Calu3 (cell line): ENCODE results near the gene GLIS1. TPM values are rescaled to one million over a fixed set of nuclear protein-coding genes. Genes with fewer than 3 reads are reported as not detected.

Experiments
- BruUV-seq: library from RNA; stranded (reverse); fragments of 400-500 nt; replicated peaks from 2 replicates; lab custom pipeline; 2021; lab: Mats Ljungman, UMichigan
- CTCF ChIA-PET: fragments of 300-600 bp; sonication (Branson Sonifier 250); formaldehyde crosslinking; loops from one replicate; lab custom pipeline; 2022; ENCODE audit warnings: antibody characterized with exemption; lab: Charles Lee
- DNase-seq: peaks from one replicate; pipeline ENCODE4 v3.0.0; 2022
- H3K27ac Mint-ChIP-seq: one replicate; pipeline ENCODE4 v1.8.0; 2022; ENCODE audit warnings: mixed read lengths; ENCODE audit not compliant: unreplicated experiment
- H3K27me3 Mint-ChIP-seq: one replicate; pipeline ENCODE4 v1.8.0; 2022; ENCODE audit warnings: mixed read lengths; ENCODE audit not compliant: unreplicated experiment
- H3K36me3 Mint-ChIP-seq: one replicate; pipeline ENCODE4 v1.8.0; 2022; ENCODE audit warnings: mild to moderate bottlenecking, moderate library complexity, mixed read lengths; ENCODE audit not compliant: insufficient read depth, unreplicated experiment
- H3K4me1 Mint-ChIP-seq: one replicate; pipeline ENCODE4 v1.8.0; 2022; ENCODE audit warnings: mild to moderate bottlenecking, low read depth, mixed read lengths; ENCODE audit not compliant: unreplicated experiment
- H3K4me3 Mint-ChIP-seq: one replicate; pipeline ENCODE4 v1.8.0; 2022; ENCODE audit warnings: mild to moderate bottlenecking, low read depth, moderate library complexity, mixed read lengths; ENCODE audit not compliant: unreplicated experiment
- H3K9me3 Mint-ChIP-seq: one replicate; pipeline ENCODE4 v1.8.0; 2022; ENCODE audit warnings: low read depth, mixed read lengths; ENCODE audit not compliant: unreplicated experiment
- intact Hi-C: fragments of 100-400 bp; cut with micrococcal nuclease; formaldehyde crosslinking; loops from one replicate; pipeline ENCODE4 v1.10.0; 2022; ENCODE audit not compliant: unreplicated experiment
- total RNA-seq: library from RNA; stranded (reverse); gene quantifications from 2 replicates; pipeline ENCODE4 v1.2.3, GENCODE V29; 2022
- TF ChIP-seq, protein P1 (sequence below): fragments of 200-600 bp; IDR thresholded peaks from one replicate; pipeline ENCODE4 v1.8.0; 2022; ENCODE audit warnings: antibody characterized with exemption; ENCODE audit not compliant: unreplicated experiment

GLIS1 gene
- total RNA-seq, 1 experiment from 2014 or later: not detected

GRCh38 chr1:53562981-53563379 lies 176.0 kb downstream of the GLIS1 start:
- peaks cover 93% of the 10 kb centered on the region for H3K27me3 Mint-ChIP-seq
- CTCF ChIA-PET: no interaction called here
- no peaks in the 10 kb centered on the region for H3K36me3 Mint-ChIP-seq
- H3K4me1 Mint-ChIP-seq: no peaks in the 10 kb centered on the region
- no peak overlapping the region for H3K27ac Mint-ChIP-seq
- no peak overlapping the region for H3K4me3 Mint-ChIP-seq
- TF ChIP-seq, protein P1, sequence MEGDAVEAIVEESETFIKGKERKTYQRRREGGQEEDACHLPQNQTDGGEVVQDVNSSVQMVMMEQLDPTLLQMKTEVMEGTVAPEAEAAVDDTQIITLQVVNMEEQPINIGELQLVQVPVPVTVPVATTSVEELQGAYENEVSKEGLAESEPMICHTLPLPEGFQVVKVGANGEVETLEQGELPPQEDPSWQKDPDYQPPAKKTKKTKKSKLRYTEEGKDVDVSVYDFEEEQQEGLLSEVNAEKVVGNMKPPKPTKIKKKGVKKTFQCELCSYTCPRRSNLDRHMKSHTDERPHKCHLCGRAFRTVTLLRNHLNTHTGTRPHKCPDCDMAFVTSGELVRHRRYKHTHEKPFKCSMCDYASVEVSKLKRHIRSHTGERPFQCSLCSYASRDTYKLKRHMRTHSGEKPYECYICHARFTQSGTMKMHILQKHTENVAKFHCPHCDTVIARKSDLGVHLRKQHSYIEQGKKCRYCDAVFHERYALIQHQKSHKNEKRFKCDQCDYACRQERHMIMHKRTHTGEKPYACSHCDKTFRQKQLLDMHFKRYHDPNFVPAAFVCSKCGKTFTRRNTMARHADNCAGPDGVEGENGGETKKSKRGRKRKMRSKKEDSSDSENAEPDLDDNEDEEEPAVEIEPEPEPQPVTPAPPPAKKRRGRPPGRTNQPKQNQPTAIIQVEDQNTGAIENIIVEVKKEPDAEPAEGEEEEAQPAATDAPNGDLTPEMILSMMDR: no peak
- intact Hi-C loops: no loop called here
- no TSS peak for BruUV-seq
- peaks cover 3% of the 10 kb centered on the region for H3K9me3 Mint-ChIP-seq
- DNase-seq: no peak

DNA sequence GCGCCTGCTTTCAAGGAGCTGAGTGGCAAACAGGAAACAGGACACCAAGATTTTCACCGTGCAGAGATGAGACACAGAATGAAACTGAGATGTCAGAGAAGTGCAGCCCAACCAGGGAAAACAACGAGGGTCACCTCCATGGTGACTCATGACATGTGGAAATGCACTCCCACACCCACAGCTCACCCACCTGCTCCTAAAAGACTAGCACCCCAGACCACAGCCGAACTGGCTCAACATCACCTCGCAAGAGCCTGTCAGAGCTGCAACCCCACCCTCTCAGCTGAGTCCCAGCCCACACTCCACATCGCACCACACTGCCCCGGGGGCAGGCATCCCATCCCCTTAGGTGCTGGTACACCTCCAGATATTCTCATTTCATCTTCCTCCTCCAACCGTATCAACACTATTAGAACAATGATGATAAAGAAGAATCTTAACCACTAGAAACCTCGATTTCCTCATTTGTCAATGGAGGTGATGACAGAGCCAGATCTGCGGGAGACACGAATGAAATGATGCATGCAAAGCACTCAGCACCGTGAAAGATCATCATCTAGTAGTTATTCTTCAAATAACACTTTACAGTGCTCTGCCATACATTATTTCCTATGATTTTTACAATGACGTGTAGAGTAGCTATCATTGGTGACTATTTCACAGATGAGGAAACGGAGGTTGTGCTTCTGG lies 176.5 kb downstream of the GLIS1 start:
- H3K4me1 Mint-ChIP-seq: no peaks in the 10 kb centered on the region
- peaks cover 93% of the 10 kb centered on the region for H3K27me3 Mint-ChIP-seq
- no TSS peak for BruUV-seq
- H3K36me3 Mint-ChIP-seq: no peaks in the 10 kb centered on the region
- H3K27ac Mint-ChIP-seq: no peak overlapping the region
- intact Hi-C loops: no loop called here
- DNase-seq: no peak
- TF ChIP-seq, protein P1: no peak
- CTCF ChIA-PET: no interaction called here
- peaks cover 3% of the 10 kb centered on the region for H3K9me3 Mint-ChIP-seq
- no peak overlapping the region for H3K4me3 Mint-ChIP-seq

DNA sequence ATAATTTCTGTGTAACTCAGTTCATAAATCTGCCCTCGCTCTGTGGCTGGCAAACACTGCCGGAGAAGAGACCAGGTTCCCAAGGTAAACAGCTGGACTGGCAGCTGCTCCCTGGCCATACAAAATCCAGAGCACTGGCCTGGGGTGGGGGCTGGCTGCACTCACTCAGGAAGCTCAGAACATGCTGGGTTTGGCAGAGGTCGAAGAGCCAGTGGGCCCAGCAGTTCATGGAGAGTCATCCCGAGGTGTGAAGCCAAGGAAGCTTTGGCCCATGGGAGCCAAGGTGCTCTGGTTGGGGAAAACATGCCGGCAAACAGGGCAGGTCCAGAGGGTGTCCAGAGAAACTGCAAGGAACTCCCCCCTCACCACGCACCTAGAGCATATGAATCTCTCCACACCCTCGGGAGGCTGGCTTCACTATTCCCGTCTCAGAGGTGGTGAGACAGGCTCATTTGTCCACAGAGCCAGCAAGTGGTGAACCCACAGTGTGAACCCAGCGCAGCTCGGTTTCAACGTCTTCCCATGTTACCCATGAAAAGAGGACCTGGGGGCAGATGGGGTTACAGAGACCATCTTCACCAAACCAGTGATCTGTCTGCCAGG lies 177.4 kb downstream of the GLIS1 start:
- Mint-ChIP-seq H3K4me3 (no peak overlapping the region), H3K9me3 (peaks cover under 1% of the 10 kb centered on the region), H3K4me1 (no peaks in the 10 kb centered on the region), H3K27ac (no peak overlapping the region), H3K36me3 (no peaks in the 10 kb centered on the region), H3K27me3 (peaks cover 88% of the 10 kb centered on the region)
- DNase-seq: no peak
- intact Hi-C loops: no loop called here
- BruUV-seq: no TSS peak
- TF ChIP-seq, protein P1: no peak
- CTCF ChIA-PET: no interaction called here

DNA sequence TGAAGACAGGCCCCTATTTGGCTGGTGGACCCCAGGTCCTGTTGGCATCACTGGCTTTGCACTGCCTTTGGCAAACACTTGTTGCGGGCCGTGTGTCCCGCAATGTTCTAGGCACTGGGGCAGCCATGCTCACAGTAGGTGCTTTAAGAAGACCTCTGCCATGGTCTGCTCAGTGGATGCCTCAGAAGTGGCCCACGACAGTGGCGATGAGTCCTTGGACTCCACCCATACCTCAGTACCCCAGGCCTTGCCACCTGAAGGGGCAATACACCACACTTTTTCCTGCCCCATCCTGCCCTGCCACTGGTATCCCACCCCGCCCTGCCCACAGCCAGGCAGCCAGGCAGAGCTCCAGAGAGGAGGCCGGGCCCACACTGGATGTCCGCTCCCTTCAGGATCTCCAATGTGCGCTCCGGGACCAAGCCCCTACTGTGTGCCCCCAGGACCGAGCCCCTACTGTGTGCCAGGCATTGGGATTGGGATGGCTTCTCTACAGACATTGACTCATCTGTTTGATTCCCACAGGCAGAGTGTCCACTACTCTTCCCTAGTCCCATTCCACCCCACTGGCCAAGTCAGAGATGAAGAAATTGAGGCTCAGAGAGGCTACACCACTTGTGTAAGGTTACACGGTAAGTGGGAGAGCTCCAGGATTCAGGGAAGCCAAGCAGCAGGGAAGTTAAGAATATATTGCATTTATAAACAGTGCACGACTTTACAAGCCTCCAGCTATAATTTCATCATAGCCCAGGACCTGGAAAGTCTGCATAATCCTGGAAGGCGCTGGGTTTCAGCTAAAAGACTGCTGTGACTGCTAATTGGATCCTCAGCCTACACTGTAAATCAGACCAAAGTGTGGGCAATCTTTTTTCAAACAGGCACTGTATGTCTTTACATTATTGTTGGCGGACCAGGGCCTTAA lies 178.1 kb downstream of the GLIS1 start:
- no peak for DNase-seq
- Mint-ChIP-seq H3K27ac (no peak overlapping the region), H3K27me3 (peaks cover 81% of the 10 kb centered on the region), H3K9me3 (no peaks in the 10 kb centered on the region), H3K4me3 (no peak overlapping the region), H3K4me1 (no peaks in the 10 kb centered on the region), H3K36me3 (no peaks in the 10 kb centered on the region)
- no TSS peak for BruUV-seq
- intact Hi-C loops: no loop called here
- TF ChIP-seq, protein P1: no peak
- CTCF ChIA-PET: no interaction called here
